HG02588 (cell line): ENCODE measurements around the gene NCOA7.
"Not testable (repeated sequence)": the region's sequence is repeated elsewhere in the genome, so short reads cannot be mapped to it uniquely, and the experiment has no call there.

Experiments used
- ATAC-seq: cut with Tn5 transposase; IDR thresholded peaks from one replicate; pipeline ENCODE4 v1.9.1; 2021; ENCODE audit warnings: mild to moderate bottlenecking, moderate library complexity; ENCODE audit not compliant: unreplicated experiment

Gene NCOA7

GRCh38 chr6:125865015-125865414, 74.3 kb downstream of the NCOA7 start:
- no peak for ATAC-seq

GRCh38 chr6:125866433-125866832, 75.7 kb downstream of the NCOA7 start:
- no peak for ATAC-seq

GRCh38 chr6:125867483-125867942, 76.8 kb downstream of the NCOA7 start:
- no peak for ATAC-seq

GRCh38 chr6:125868252-125868651, 77.5 kb downstream of the NCOA7 start:
- ATAC-seq = no peak

- no peak for ATAC-seq
These were observed 78.1 kb downstream of the NCOA7 start for GRCh38 chr6:125868678-125869395.

- no peak for ATAC-seq
These were observed 78.7 kb downstream of the NCOA7 start for GRCh38 chr6:125869427-125869826.

- ATAC-seq = no peak
These were observed 80.6 kb downstream of the NCOA7 start for GRCh38 chr6:125871365-125871764.

GRCh38 chr6:125872259-125872921, 81.6 kb downstream of the NCOA7 start:
- no peak for ATAC-seq

GRCh38 chr6:125882243-125882642, 91.5 kb downstream of the NCOA7 start:
- ATAC-seq = no peak

GRCh38 chr6:125884634-125885371, 94.0 kb downstream of the NCOA7 start:
- ATAC-seq = no peak

- no peak for ATAC-seq
These were observed 95.3 kb downstream of the NCOA7 start for GRCh38 chr6:125886021-125886420.

GRCh38 chr6:125886914-125887313, 96.2 kb downstream of the NCOA7 start:
- ATAC-seq = no peak

- no peak for ATAC-seq
These were observed 96.6 kb downstream of the NCOA7 start for GRCh38 chr6:125887372-125887771.

GRCh38 chr6:125888989-125889656, 98.4 kb downstream of the NCOA7 start:
- ATAC-seq = no peak

- ATAC-seq = no peak
These were observed 109.0 kb downstream of the NCOA7 start for GRCh38 chr6:125899726-125900182.

- peak; percentile 69 for ATAC-seq
These were observed 114.1 kb downstream of the NCOA7 start for GRCh38 chr6:125904871-125905270.

- ATAC-seq = no peak
These were observed 115.6 kb downstream of the NCOA7 start for GRCh38 chr6:125906158-125906998.

- peak; percentile 97 for ATAC-seq
These were observed 119.8 kb downstream of the NCOA7 start for GRCh38 chr6:125910527-125910926.

- not testable (repeated sequence) for ATAC-seq
These were observed 120.3 kb downstream of the NCOA7 start for GRCh38 chr6:125911051-125911451.

GRCh38 chr6:125912430-125912829, 121.7 kb downstream of the NCOA7 start:
- ATAC-seq = not testable (repeated sequence)
